H1 (cell line): ENCODE measurements around the gene KRTAP12-4. TPM values are rescaled to one million over a fixed set of nuclear protein-coding genes. Genes with fewer than 3 reads are reported as not detected.

Experiments
- GABPA ChIP-seq: IDR thresholded peaks from 2 replicates; pipeline ENCODE4 v1.6.1; 2011; ENCODE audit warnings: mild to moderate bottlenecking, low read length, moderate library complexity, borderline replicate concordance; ENCODE audit not compliant: insufficient read depth
- POU5F1 ChIP-seq: IDR thresholded peaks from 2 replicates; pipeline ENCODE4 v1.6.1; 2011; ENCODE audit warnings: low read depth, mild to moderate bottlenecking, low read length, moderate library complexity
- USF2 ChIP-seq: IDR thresholded peaks from 2 replicates; pipeline ENCODE4 v1.6.1; 2011; ENCODE audit warnings: low read length, improper control_type of control experiment
- polyA plus RNA-seq, 7 experiments: library from polyadenylated mRNA; depleted of rRNA in 3 of 7; stranded (reverse) in 5 of 7; unstranded in 2 of 7; fragments of >200 nt in 5 of 7; fragments of 200-250 nt in 2 of 7; gene quantifications; 1 replicate in 5 of 7; 2 replicates in 1 of 7; 4 replicates in 1 of 7; pipeline versions ENCODE4 v1.2.1 to v1.2.3, GENCODE V29; 2011 to 2013; ENCODE audit warnings: missing spikeins in 2 of 7, mixed read lengths in 2 of 7
- total RNA-seq: library from RNA; stranded (reverse); fragmentation: NEBNext Ultra II Directional; extraction: Animal tissue kit (Norgen Biotek cat#: 25700); gene quantifications from 2 replicates; pipeline ENCODE4 v1.2.1, GENCODE V29; 2021

The KRTAP12-4 gene
- total and polyA plus RNA-seq, 2 of the 8 experiments (the other 6 are each of a cell fraction or from before 2014, with no cell fraction given) = not detected

- TF ChIP-seq USF2 = no peak
- no peak for TF ChIP-seq GABPA
- no peak for TF ChIP-seq POU5F1
These were observed 17.2 kb downstream of the KRTAP12-4 start, which contains the start of gene KRTAP10-10 (continued) for GRCh38 chr21:44637018-44637850.
